HEK293 (cell line): ENCODE data around the gene GALNT2.

ENCODE experiments used
- CTCF ChIA-PET: fragments of 350-600 bp; formaldehyde crosslinking; extraction: SDS; loops from one replicate; lab custom pipeline; 2021; ENCODE audit warnings: antibody characterized with exemption; lab: Yijun Ruan, JAX
- POLR2A ChIA-PET: fragments of 300-600 bp; formaldehyde crosslinking; extraction: SDS; loops from one replicate; lab custom pipeline; 2020; ENCODE audit warnings: antibody characterized with exemption, inconsistent platforms; lab: Yijun Ruan, JAX
- H3K27ac ChIP-seq: fragments of 200-500 bp; sonication (Bioruptor generic); 2 replicates; pipeline ENCODE4 v1.5.1; 2014; ENCODE audit warnings: low read depth, low read length, control low read depth, inconsistent platforms; ENCODE audit errors: extremely low read depth
- H3K36me3 ChIP-seq, 2 experiments: fragments of 200-500 bp in 1 of 2; sonication (Bioruptor generic) in 1 of 2; 1 replicate in 1 of 2; 2 replicates in 1 of 2; pipeline ENCODE4 v1.5.1; 2014 to 2017; ENCODE audit warnings: inconsistent platforms in 2 of 2, low read length in 2 of 2; ENCODE audit not compliant: control insufficient read depth in 2 of 2, insufficient read depth in 1 of 2
- H3K4me1 ChIP-seq: fragments of 200-500 bp; sonication (Bioruptor generic); 2 replicates; pipeline ENCODE4 v1.5.1; 2014; ENCODE audit warnings: mild to moderate bottlenecking, low read length, inconsistent platforms; ENCODE audit not compliant: control insufficient read depth, insufficient read depth
- H3K4me3 ChIP-seq: 2 replicates; pipeline ENCODE4 v1.5.1; 2011; ENCODE audit warnings: low read depth, mild to moderate bottlenecking, control low read depth, low read length, moderate library complexity
- H3K9me3 ChIP-seq: fragments of 200-500 bp; sonication (Bioruptor generic); 2 replicates; pipeline ENCODE4 v1.5.1; 2014; ENCODE audit warnings: low read depth, low read length, inconsistent platforms; ENCODE audit not compliant: control insufficient read depth, insufficient read depth
- KLF8 ChIP-seq: fragments of 450-650 bp; formaldehyde crosslinking; IDR thresholded peaks from 2 replicates; pipeline ENCODE4 v1.5.1; 2016; ENCODE audit warnings: missing biosample characterization, missing genetic modification characterization
- OSR2 ChIP-seq: fragments of 450-650 bp; formaldehyde crosslinking; IDR thresholded peaks from 2 replicates; pipeline ENCODE4 v1.5.1; 2016; ENCODE audit warnings: missing biosample characterization, missing genetic modification characterization
- RBAK ChIP-seq: fragments of 450-650 bp; formaldehyde crosslinking; IDR thresholded peaks from 2 replicates; pipeline ENCODE4 v1.5.1; 2016; ENCODE audit warnings: missing biosample characterization, missing genetic modification characterization
- YY2 ChIP-seq: fragments of 450-650 bp; formaldehyde crosslinking; IDR thresholded peaks from 2 replicates; pipeline ENCODE4 v1.5.1; 2016; ENCODE audit warnings: missing biosample characterization, missing genetic modification characterization
- ZBTB20 ChIP-seq: fragments of 450-650 bp; formaldehyde crosslinking; IDR thresholded peaks from 2 replicates; pipeline ENCODE4 v1.5.1; 2016; ENCODE audit warnings: missing biosample characterization, missing genetic modification characterization
- ZBTB26 ChIP-seq: fragments of 450-650 bp; formaldehyde crosslinking; optimal IDR thresholded peaks from 2 replicates; pipeline ENCODE3; 2016; ENCODE audit warnings: missing biosample characterization, mild to moderate bottlenecking, missing genetic modification characterization
- ZNF140 ChIP-seq: fragments of 450-650 bp; formaldehyde crosslinking; IDR thresholded peaks from 2 replicates; pipeline ENCODE4 v1.5.1; 2016; ENCODE audit warnings: missing biosample characterization, missing genetic modification characterization
- ZNF221 ChIP-seq: fragments of 450-650 bp; formaldehyde crosslinking; IDR thresholded peaks from 2 replicates; pipeline ENCODE4 v1.5.1; 2017; ENCODE audit warnings: missing biosample characterization, missing genetic modification characterization, borderline replicate concordance
- ZNF248 ChIP-seq: fragments of 450-650 bp; formaldehyde crosslinking; IDR thresholded peaks from 2 replicates; pipeline ENCODE4 v1.5.1; 2017; ENCODE audit warnings: missing biosample characterization, missing genetic modification characterization
- ZNF362 ChIP-seq: fragments of 450-650 bp; formaldehyde crosslinking; IDR thresholded peaks from 2 replicates; pipeline ENCODE4 v1.5.1; 2016; ENCODE audit warnings: missing biosample characterization, missing genetic modification characterization
- ZNF416 ChIP-seq: fragments of 450-650 bp; formaldehyde crosslinking; IDR thresholded peaks from 2 replicates; pipeline ENCODE4 v1.5.1; 2016; ENCODE audit warnings: missing biosample characterization, missing genetic modification characterization
- ZNF449 ChIP-seq: fragments of 450-650 bp; formaldehyde crosslinking; IDR thresholded peaks from 2 replicates; pipeline ENCODE4 v1.5.1; 2017; ENCODE audit warnings: missing biosample characterization, mild to moderate bottlenecking, missing genetic modification characterization, moderate library complexity
- ZNF473 ChIP-seq: fragments of 450-650 bp; formaldehyde crosslinking; IDR thresholded peaks from 2 replicates; pipeline ENCODE4 v1.5.1; 2017; ENCODE audit warnings: missing biosample characterization, missing genetic modification characterization
- ZNF514 ChIP-seq: fragments of 450-650 bp; formaldehyde crosslinking; IDR thresholded peaks from 2 replicates; pipeline ENCODE4 v1.5.1; 2016; ENCODE audit warnings: missing biosample characterization, missing genetic modification characterization
- ZNF544 ChIP-seq: fragments of 450-650 bp; formaldehyde crosslinking; IDR thresholded peaks from 2 replicates; pipeline ENCODE4 v1.5.0; 2017; ENCODE audit warnings: missing biosample characterization, missing genetic modification characterization
- ZNF548 ChIP-seq: fragments of 450-650 bp; formaldehyde crosslinking; IDR thresholded peaks from 2 replicates; pipeline ENCODE4 v1.5.1; 2016; ENCODE audit warnings: missing biosample characterization, missing genetic modification characterization
- ZNF624 ChIP-seq: fragments of 450-650 bp; formaldehyde crosslinking; IDR thresholded peaks from 2 replicates; pipeline ENCODE4 v1.5.1; 2017; ENCODE audit warnings: missing biosample characterization, missing genetic modification characterization
- ZNF747 ChIP-seq: fragments of 450-650 bp; formaldehyde crosslinking; IDR thresholded peaks from 2 replicates; pipeline ENCODE4 v1.5.1; 2016; ENCODE audit warnings: missing biosample characterization, missing genetic modification characterization
- ZNF792 ChIP-seq: fragments of 450-650 bp; formaldehyde crosslinking; IDR thresholded peaks from 2 replicates; pipeline ENCODE4 v1.5.1; 2016; ENCODE audit warnings: missing biosample characterization, missing genetic modification characterization
- ZSCAN23 ChIP-seq: fragments of 450-650 bp; formaldehyde crosslinking; IDR thresholded peaks from 2 replicates; pipeline ENCODE4 v1.5.1; 2016; ENCODE audit warnings: missing biosample characterization, missing genetic modification characterization
- ZXDB ChIP-seq: fragments of 450-650 bp; formaldehyde crosslinking; IDR thresholded peaks from 2 replicates; pipeline ENCODE4 v1.5.1; 2016; ENCODE audit warnings: missing biosample characterization, missing genetic modification characterization
- TF ChIP-seq, protein P1 (sequence below): fragments of 450-650 bp; formaldehyde crosslinking; IDR thresholded peaks from 2 replicates; pipeline ENCODE4 v1.5.1; 2016; ENCODE audit warnings: missing biosample characterization, missing genetic modification characterization
- TF ChIP-seq, protein P2 (sequence below): fragments of 450-650 bp; formaldehyde crosslinking; IDR thresholded peaks from 2 replicates; pipeline ENCODE4 v1.5.1; 2016; ENCODE audit warnings: missing biosample characterization, missing genetic modification characterization
- TF ChIP-seq, protein P3 (sequence below): fragments of 450-650 bp; formaldehyde crosslinking; IDR thresholded peaks from 2 replicates; pipeline ENCODE4; 2016; ENCODE audit warnings: missing biosample characterization, missing genetic modification characterization

GALNT2 gene

GRCh38 chr1:230249695-230250480 lies 182.8 kb downstream of the GALNT2 start:
- H3K4me3 ChIP-seq = no peak overlapping the region
- POLR2A ChIA-PET = no interaction called here
- no peak overlapping the region for H3K27ac ChIP-seq
- peaks cover 0 to 37% of the 10 kb centered on the region in 2 experiments; a peak in 2 of 3 replicates for H3K36me3 ChIP-seq
- H3K9me3 ChIP-seq = no peaks in the 10 kb centered on the region
- CTCF ChIA-PET = interaction anchor here (0.7 kb wide), 1 partner anchor 741 kb away, joined by 3 read pairs; no protein-coding TSS in a partner anchor
- no peak for TF ChIP-seq ZNF514 (tag by site-specific recombination)
- TF ChIP-seq ZNF416 (tag by site-specific recombination) = no peak
- TF ChIP-seq, protein P1, sequence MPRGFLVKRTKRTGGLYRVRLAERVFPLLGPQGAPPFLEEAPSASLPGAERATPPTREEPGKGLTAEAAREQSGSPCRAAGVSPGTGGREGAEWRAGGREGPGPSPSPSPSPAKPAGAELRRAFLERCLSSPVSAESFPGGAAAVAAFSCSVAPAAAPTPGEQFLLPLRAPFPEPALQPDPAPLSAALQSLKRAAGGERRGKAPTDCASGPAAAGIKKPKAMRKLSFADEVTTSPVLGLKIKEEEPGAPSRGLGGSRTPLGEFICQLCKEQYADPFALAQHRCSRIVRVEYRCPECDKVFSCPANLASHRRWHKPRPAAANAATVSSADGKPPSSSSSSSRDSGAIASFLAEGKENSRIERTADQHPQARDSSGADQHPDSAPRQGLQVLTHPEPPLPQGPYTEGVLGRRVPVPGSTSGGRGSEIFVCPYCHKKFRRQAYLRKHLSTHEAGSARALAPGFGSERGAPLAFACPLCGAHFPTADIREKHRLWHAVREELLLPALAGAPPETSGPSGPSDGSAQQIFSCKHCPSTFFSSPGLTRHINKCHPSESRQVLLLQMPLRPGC (tag by site-specific recombination) = no peak
- no peak for TF ChIP-seq ZSCAN23 (tag by site-specific recombination)
- no peak for TF ChIP-seq ZNF473 (tag by site-specific recombination)
- TF ChIP-seq ZNF747 (tag by site-specific recombination) = no peak
- TF ChIP-seq ZNF248 (tag by site-specific recombination) = no peak
- no peak for TF ChIP-seq KLF8 (tag by site-specific recombination)
- no peak for TF ChIP-seq RBAK (tag by site-specific recombination)
- TF ChIP-seq YY2 (tag by site-specific recombination) = no peak
- TF ChIP-seq ZNF221 = no peak
- TF ChIP-seq ZNF544 = no peak
- no peak for TF ChIP-seq ZNF624 (tag by site-specific recombination)
- TF ChIP-seq ZBTB26 (tag by site-specific recombination) = no peak
- TF ChIP-seq ZBTB20 = no peak
- TF ChIP-seq ZNF449 (tag by site-specific recombination) = no peak
- H3K4me1 ChIP-seq = no peaks in the 10 kb centered on the region

DNA sequence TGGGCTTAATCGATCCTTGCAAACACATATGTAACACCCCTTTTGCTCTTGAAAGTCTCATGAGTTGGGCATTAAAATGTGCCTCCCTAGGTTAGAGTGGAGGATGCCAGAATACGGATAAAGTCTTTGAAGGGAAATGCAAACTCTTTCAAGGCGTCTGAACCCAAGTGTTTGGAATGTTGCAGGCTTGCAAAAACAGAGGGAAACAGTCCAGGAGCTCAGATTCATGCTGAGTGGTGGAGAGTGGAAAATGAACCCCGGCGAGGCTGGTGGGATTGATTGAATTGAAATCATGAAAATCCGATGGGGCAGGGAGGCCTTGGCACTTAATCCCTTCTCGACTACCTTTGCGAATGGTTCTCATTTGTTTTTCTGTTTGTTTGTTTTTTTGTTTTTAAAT lies 183.6 kb downstream of the GALNT2 start:
- no peaks in the 10 kb centered on the region for H3K4me1 ChIP-seq
- peaks cover 0 to 43% of the 10 kb centered on the region in 2 experiments; a peak in 2 of 3 replicates for H3K36me3 ChIP-seq
- ChIA-PET POLR2A (no interaction called here), CTCF (interaction anchor here (1.4 kb wide), 1 partner anchor 8 kb away, joined by 4 read pairs; no protein-coding TSS in a partner anchor)
- no peak overlapping the region for H3K27ac ChIP-seq
- no peak overlapping the region for H3K4me3 ChIP-seq
- H3K9me3 ChIP-seq = no peaks in the 10 kb centered on the region
- TF ChIP-seq OSR2 (tag by site-specific recombination) = no peak
- TF ChIP-seq ZNF792 (tag by site-specific recombination) = no peak
- no peak for TF ChIP-seq ZNF140 (tag by site-specific recombination)
- TF ChIP-seq ZNF362 (tag by site-specific recombination) = no peak
- TF ChIP-seq, protein P2, sequence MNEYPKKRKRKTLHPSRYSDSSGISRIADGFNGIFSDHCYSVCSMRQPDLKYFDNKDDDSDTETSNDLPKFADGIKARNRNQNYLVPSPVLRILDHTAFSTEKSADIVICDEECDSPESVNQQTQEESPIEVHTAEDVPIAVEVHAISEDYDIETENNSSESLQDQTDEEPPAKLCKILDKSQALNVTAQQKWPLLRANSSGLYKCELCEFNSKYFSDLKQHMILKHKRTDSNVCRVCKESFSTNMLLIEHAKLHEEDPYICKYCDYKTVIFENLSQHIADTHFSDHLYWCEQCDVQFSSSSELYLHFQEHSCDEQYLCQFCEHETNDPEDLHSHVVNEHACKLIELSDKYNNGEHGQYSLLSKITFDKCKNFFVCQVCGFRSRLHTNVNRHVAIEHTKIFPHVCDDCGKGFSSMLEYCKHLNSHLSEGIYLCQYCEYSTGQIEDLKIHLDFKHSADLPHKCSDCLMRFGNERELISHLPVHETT = no peak
- TF ChIP-seq ZNF548 = no peak
- TF ChIP-seq, protein P3, sequence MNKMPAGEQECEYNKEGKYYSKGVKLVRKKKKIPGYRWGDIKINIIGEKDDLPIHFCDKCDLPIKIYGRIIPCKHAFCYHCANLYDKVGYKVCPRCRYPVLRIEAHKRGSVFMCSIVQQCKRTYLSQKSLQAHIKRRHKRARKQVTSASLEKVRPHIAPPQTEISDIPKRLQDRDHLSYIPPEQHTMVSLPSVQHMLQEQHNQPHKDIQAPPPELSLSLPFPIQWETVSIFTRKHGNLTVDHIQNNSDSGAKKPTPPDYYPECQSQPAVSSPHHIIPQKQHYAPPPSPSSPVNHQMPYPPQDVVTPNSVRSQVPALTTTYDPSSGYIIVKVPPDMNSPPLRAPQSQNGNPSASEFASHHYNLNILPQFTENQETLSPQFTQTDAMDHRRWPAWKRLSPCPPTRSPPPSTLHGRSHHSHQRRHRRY (tag by site-specific recombination) = no peak
- no peak for TF ChIP-seq ZXDB (tag by site-specific recombination)
